HepG2 (cell line): ENCODE data around the gene ADAP2. TPM values are rescaled to one million over a fixed set of nuclear protein-coding genes. Genes with fewer than 3 reads are reported as not detected.

Source experiments
- ATAC-seq: fragments of 200-7000 bp; cut with Tn5 transposase; 3 replicates; pipeline ENCODE4 v1.9.1; 2020; ENCODE audit warnings: mild to moderate bottlenecking, moderate library complexity
- BruUV-seq: library from RNA; stranded (reverse); fragments of 400-500 nt; replicated peaks from 2 replicates; lab custom pipeline; 2021; lab: Mats Ljungman, UMichigan
- CTCF ChIA-PET: fragments of 300-600 bp; formaldehyde crosslinking; extraction: SDS; loops from one replicate; lab custom pipeline; 2021; ENCODE audit warnings: low total read pairs, inconsistent platforms, low intra/inter-chr PET ratio; lab: Yijun Ruan, JAX
- POLR2A ChIA-PET: fragments of 350-600 bp; sonication (Branson Sonifier 250); formaldehyde crosslinking; loops from one replicate; lab custom pipeline; 2020; ENCODE audit warnings: antibody characterized with exemption, inconsistent platforms; lab: Yijun Ruan, JAX
- DNase-seq: peaks from one replicate; pipeline ENCODE4 v3.0.0-alpha.2; 2015; ENCODE audit warnings: low spot score
- FAIRE-seq: peaks from 3 replicates; lab custom pipeline; 2011; peaks lifted over from hg19 to GRCh38; lab: Jason Lieb, UNC
- H2AFZ ChIP-seq: one replicate; pipeline ENCODE4 v1.6.1; 2011; ENCODE audit warnings: low read length, inconsistent platforms
- H3K27ac ChIP-seq: fragments of 300-600 bp; 3 replicates; pipeline ENCODE4 v1.8.0; 2011; ENCODE audit warnings: mixed run types, mild to moderate bottlenecking, mixed read lengths, low read length, inconsistent platforms; ENCODE audit not compliant: insufficient read depth; ENCODE audit errors: extremely low read length
- H3K27me3 ChIP-seq, 2 experiments: fragments of 200-600 bp in 1 of 2; 2 replicates in 1 of 2; 3 replicates in 1 of 2; pipeline versions ENCODE4 v1.6.0 to v1.8.0; 2011; ENCODE audit warnings: low read length in 2 of 2, mild to moderate bottlenecking in 2 of 2, moderate library complexity in 2 of 2, inconsistent platforms in 1 of 2; ENCODE audit not compliant: insufficient read depth in 2 of 2, control insufficient read depth in 1 of 2
- H3K36me3 ChIP-seq, 2 experiments: fragments of 200-600 bp in 1 of 2; replicated peaks in 1 of 2; 2 replicates in 1 of 2; 3 replicates in 1 of 2; pipeline versions ENCODE4 v1.5.1 to v1.8.0; 2011; ENCODE audit warnings: low read length in 2 of 2, inconsistent platforms in 1 of 2; ENCODE audit not compliant: insufficient read depth in 2 of 2, control insufficient read depth in 1 of 2
- H3K4me1 ChIP-seq: 2 replicates; pipeline ENCODE4 v1.5.1; 2012; ENCODE audit warnings: low read length, inconsistent platforms; ENCODE audit not compliant: insufficient read depth
- H3K4me2 ChIP-seq: 2 replicates; pipeline ENCODE4 v1.6.0; 2011; ENCODE audit warnings: low read depth, low read length, inconsistent platforms
- H3K4me3 ChIP-seq, 3 experiments: fragments of 200-600 bp in 1 of 3; sonication (generic), shearing (Covaris generic) in 1 of 3; replicated peaks in 1 of 3; 2 replicates each; pipeline ENCODE4 v1.5.1; 2011 to 2016; ENCODE audit warnings: low read length in 3 of 3, inconsistent platforms in 2 of 3, low read depth in 2 of 3, mild to moderate bottlenecking in 2 of 3, control low read depth in 1 of 3, mixed read lengths in 1 of 3; ENCODE audit not compliant: insufficient read depth in 1 of 3
- H3K79me2 ChIP-seq: one replicate; pipeline ENCODE4 v1.6.1; 2011; ENCODE audit warnings: low read length, inconsistent platforms; ENCODE audit not compliant: insufficient read depth
- H3K9ac ChIP-seq: 2 replicates; pipeline ENCODE4 v1.6.0; 2011; ENCODE audit warnings: mild to moderate bottlenecking, low read depth, low read length, inconsistent platforms; ENCODE audit not compliant: insufficient read depth
- H3K9me3 ChIP-seq: 2 replicates; pipeline ENCODE4 v1.5.1; 2012; ENCODE audit warnings: mild to moderate bottlenecking, low read length
- H4K20me1 ChIP-seq: 2 replicates; pipeline ENCODE4 v1.6.0; 2011; ENCODE audit warnings: inconsistent platforms, mild to moderate bottlenecking, low read length, moderate library complexity; ENCODE audit not compliant: insufficient read depth
- MBNL3 ChIP-seq: fragments of 250-450 bp; sonication (Bioruptor Pico); conservative IDR thresholded peaks from 2 replicates; pipeline ENCODE4 v1.8.0; 2022; ENCODE audit warnings: mild to moderate bottlenecking, inconsistent platforms
- NR2F1 ChIP-seq, 2 experiments: fragments of 450-650 bp in 1 of 2; formaldehyde crosslinking in 1 of 2; IDR thresholded peaks; 2 replicates each; pipeline versions ENCODE4 v1.5.0 to v1.6.1; 2016 to 2020; ENCODE audit warnings: mild to moderate bottlenecking in 1 of 2, missing compliant biosample characterization in 1 of 2, missing genetic modification reagents in 1 of 2, moderate library complexity in 1 of 2
- NR2F6 ChIP-seq, 2 experiments: IDR thresholded peaks; 2 replicates each; pipeline ENCODE4 v1.6.1; 2016; ENCODE audit warnings: antibody characterized with exemption in 1 of 2, mild to moderate bottlenecking in 1 of 2
- TBL1XR1 ChIP-seq: fragments of 150-350 bp; IDR thresholded peaks from 2 replicates; pipeline ENCODE4 v1.6.1; 2014; ENCODE audit warnings: borderline replicate concordance, low read length; ENCODE audit not compliant: partially characterized antibody
- TEAD3 ChIP-seq: optimal IDR thresholded peaks from 2 replicates; pipeline ENCODE3; 2016; ENCODE audit warnings: borderline replicate concordance
- WGBS: methylation state at CpG from one replicate; pipeline ENCODE4 v1.1.6; 2017; ENCODE audit warnings: low lambda C conversion rate; 5-methylcytosine and 5-hydroxymethylcytosine counted together
- in situ Hi-C: cut with HindIII; loops from 2 replicates; pipeline ENCODE4 v1.10.0; 2017; ENCODE audit warnings: low pct_unique_long_range_greater_than_20kb; ENCODE audit not compliant: extremely low pct_ligation_motif_present
- intact Hi-C: fragments of 100-400 bp; cut with micrococcal nuclease; formaldehyde crosslinking; loops from one replicate; pipeline ENCODE4 v1.10.0; 2022; ENCODE audit not compliant: unreplicated experiment
- polyA plus RNA-seq, 8 experiments: library from polyadenylated mRNA; depleted of rRNA in 3 of 8; stranded (reverse) in 7 of 8; unstranded in 1 of 8; fragments of >200 nt; fragmentation: Illumina TruSeq in 4 of 8; extraction: Trizol in 4 of 8; gene quantifications; 2 replicates each; pipeline versions ENCODE4 v1.2.1 to v1.2.3, GENCODE V29; 2011 to 2016; ENCODE audit warnings: low read depth in 4 of 8, missing spikeins in 1 of 8, mixed read lengths in 1 of 8; ENCODE audit not compliant: insufficient read depth in 1 of 8
- total RNA-seq, 5 experiments: library from RNA; depleted of rRNA; stranded (reverse); fragments of >200 nt; fragmentation: Illumina TruSeq; extraction: Trizol; gene quantifications; 2 replicates each; pipeline ENCODE4 v1.2.3, GENCODE V29; 2016; ENCODE audit warnings: low read depth in 1 of 5
- TF ChIP-seq, protein P1 (sequence below): sonication (generic); formaldehyde crosslinking; IDR thresholded peaks from 2 replicates; pipeline ENCODE4 v1.8.1; 2022; ENCODE audit warnings: mild to moderate bottlenecking, missing genetic modification reagents

The ADAP2 gene
- total and polyA plus RNA-seq, 2 of the 13 experiments (the other 11 are each of a cell fraction or from before 2014, with no cell fraction given) = 0.51 to 0.70 TPM

DNA sequence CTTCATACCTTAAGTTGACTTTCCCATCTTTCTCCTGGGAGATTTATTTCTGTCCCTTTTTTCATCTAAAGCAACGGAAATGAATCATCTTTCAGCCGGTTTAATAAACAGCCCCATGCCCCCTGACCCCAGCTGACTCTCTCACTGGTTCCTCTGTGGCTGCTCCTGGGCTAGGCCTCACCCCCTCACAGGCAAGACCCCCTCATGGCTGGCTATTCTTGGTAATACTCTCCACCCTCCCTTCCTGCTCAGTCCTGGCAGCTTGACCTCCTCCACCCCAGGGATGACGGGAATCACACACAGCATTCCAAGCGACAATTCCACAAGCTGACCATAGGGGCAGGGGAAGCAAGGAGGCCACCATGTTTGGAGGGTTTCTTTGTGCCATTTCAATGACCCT is 1.5 kb upstream of the ADAP2 start:
- Histone ChIP-seq H3K4me1 (peaks cover 41% of the 10 kb centered on the region), H2AFZ (no peak overlapping the region), H3K27me3 (peaks cover 0 to 22% of the 10 kb centered on the region in 2 experiments; a peak in 2 of 5 replicates), H3K36me3 (no peaks in the 10 kb centered on the region), H3K9ac (no peak overlapping the region), H3K27ac (no peak overlapping the region), H3K4me3 (no peak overlapping the region; a peak in 1 of 6 replicates), H4K20me1 (no peaks in the 10 kb centered on the region), H3K4me2 (peak overlapping the region; percentile 23; the same call in 1 of the 2 replicates), H3K9me3 (no peaks in the 10 kb centered on the region), H3K79me2 (no peaks in the 10 kb centered on the region)
- ATAC-seq = peak; percentile 32; the same call in 2 of the 3 replicates
- POLR2A ChIA-PET = no interaction called here
- TF ChIP-seq NR2F1 (CRISPR knock-in tag; IDR thresholded peaks at IDR 0.05) = 0 out of 4 replicates have a peak, but pooled peaks of 1 of the 2 experiments have one; percentile 31
- TF ChIP-seq TEAD3 = peak; percentile 70
- TF ChIP-seq, protein P1, sequence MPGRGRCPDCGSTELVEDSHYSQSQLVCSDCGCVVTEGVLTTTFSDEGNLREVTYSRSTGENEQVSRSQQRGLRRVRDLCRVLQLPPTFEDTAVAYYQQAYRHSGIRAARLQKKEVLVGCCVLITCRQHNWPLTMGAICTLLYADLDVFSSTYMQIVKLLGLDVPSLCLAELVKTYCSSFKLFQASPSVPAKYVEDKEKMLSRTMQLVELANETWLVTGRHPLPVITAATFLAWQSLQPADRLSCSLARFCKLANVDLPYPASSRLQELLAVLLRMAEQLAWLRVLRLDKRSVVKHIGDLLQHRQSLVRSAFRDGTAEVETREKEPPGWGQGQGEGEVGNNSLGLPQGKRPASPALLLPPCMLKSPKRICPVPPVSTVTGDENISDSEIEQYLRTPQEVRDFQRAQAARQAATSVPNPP (CRISPR knock-in tag) = no peak
- no peak for TF ChIP-seq MBNL3 (CRISPR knock-in tag)
- TF ChIP-seq TBL1XR1 = no peak
- peak; percentile 13; the same call in 1 of the 2 replicates for TF ChIP-seq NR2F6 (IDR thresholded peaks at IDR 0.05)
- no peak for TF ChIP-seq NR2F6 (CRISPR knock-in tag; IDR thresholded peaks at IDR 0.05)
- intact Hi-C loops = no loop called here
- 18% methylated on average over 4 of the region's 4 CpGs for WGBS
- DNase-seq = peak; percentile 27
- FAIRE-seq = peak; percentile 53
- CTCF ChIA-PET = no interaction called here
- in situ Hi-C loops = no loop called here
- BruUV-seq = no TSS peak
